ENCODE results near the gene FHOD3.

FHOD3 gene

DNA sequence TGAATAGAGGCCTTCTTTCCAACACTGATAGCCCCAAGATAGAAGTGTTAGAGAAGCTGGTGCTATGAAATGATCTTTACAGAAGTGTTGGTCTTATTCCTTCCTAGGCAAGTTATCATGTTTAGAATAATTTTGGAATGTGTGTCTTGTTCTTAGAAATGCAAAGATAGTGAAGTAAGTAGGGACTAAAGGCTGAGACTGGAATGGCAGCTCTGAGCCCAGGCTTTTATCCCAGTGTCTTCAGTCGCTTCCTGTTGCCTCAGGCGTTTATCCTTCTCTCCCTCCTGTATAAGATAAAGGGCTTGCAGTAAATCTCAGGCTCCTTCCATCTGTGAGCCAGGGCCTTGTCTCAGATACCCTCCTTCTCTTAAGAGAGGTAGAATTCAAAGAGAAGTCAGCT lies 313.1 kb downstream of the FHOD3 start:
- no peak for DNase-seq (ENCODE audit: extremely low read depth, low read depth)
- TF ChIP-seq, protein P1, sequence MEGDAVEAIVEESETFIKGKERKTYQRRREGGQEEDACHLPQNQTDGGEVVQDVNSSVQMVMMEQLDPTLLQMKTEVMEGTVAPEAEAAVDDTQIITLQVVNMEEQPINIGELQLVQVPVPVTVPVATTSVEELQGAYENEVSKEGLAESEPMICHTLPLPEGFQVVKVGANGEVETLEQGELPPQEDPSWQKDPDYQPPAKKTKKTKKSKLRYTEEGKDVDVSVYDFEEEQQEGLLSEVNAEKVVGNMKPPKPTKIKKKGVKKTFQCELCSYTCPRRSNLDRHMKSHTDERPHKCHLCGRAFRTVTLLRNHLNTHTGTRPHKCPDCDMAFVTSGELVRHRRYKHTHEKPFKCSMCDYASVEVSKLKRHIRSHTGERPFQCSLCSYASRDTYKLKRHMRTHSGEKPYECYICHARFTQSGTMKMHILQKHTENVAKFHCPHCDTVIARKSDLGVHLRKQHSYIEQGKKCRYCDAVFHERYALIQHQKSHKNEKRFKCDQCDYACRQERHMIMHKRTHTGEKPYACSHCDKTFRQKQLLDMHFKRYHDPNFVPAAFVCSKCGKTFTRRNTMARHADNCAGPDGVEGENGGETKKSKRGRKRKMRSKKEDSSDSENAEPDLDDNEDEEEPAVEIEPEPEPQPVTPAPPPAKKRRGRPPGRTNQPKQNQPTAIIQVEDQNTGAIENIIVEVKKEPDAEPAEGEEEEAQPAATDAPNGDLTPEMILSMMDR (IDR thresholded peaks at IDR 0.05; ENCODE audit: low read depth, low read length): no peak

DNA sequence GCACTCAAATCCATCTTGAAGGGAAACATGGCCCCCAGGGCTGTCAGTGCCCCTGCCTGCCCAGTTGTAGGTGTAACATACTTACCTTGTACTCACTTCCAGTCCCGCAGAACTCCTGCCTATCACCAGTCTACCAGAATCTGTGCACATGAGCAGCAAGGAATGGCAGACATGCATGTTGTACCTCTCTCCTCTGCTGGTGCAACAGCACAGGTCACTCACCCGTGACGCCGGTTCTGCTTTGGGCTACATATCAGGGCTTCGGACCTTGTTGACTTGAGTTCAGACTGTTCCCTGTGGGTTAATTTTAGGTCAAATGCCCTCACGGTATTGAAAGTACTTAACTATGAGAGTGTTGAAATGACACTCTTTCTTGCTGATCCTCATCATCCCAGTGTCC lies 315.6 kb downstream of the FHOD3 start:
- TF ChIP-seq, protein P1 (IDR thresholded peaks at IDR 0.05; ENCODE audit: low read depth, low read length): no peak
- no peak for DNase-seq (ENCODE audit: extremely low read depth, low read depth)

DNA sequence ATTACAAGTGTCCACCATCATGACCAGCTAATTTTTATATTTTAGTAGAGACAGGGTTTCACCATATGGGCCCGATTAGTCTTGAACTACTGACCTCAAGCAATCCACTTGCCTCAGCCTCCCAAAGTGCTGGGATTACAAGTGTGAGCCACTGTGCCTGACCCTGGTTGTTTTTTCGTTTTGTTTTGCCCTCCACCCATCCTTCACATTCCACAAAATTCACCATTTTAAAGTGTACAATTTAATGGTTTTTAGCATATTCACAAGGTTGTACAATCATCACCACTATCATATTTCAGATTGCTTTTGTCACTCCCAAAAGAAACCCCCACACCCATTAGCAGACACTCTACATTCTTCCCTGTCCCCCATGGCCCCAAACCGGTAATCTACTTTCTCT lies 316.3 kb downstream of the FHOD3 start:
- no peak for DNase-seq (ENCODE audit: extremely low read depth, low read depth)
- TF ChIP-seq, protein P1 (IDR thresholded peaks at IDR 0.05; ENCODE audit: low read depth, low read length): no peak

DNA sequence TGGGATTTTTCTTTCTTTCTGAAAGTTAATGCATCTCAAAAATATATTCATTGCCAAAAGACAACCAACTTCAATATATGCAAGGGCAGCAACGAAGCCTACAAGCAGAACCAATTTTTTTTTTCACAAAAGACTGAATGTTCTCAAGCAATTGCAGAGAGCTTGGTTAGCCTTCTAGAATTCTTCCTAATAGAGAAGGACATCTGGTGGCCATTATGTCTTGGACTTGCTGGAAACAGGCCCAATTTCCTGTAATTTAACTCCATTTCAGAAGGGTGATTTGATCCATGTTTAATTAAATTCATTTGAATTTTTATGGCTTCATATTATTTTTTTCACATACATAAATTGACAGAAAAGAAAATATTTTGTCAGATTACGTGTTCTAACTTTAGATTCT lies 323.3 kb downstream of the FHOD3 start:
- DNase-seq (ENCODE audit: extremely low read depth, low read depth): peak; percentile 24
- TF ChIP-seq, protein P1 (IDR thresholded peaks at IDR 0.05; ENCODE audit: low read depth, low read length): no peak; the same call in none of the 2 replicates

DNA sequence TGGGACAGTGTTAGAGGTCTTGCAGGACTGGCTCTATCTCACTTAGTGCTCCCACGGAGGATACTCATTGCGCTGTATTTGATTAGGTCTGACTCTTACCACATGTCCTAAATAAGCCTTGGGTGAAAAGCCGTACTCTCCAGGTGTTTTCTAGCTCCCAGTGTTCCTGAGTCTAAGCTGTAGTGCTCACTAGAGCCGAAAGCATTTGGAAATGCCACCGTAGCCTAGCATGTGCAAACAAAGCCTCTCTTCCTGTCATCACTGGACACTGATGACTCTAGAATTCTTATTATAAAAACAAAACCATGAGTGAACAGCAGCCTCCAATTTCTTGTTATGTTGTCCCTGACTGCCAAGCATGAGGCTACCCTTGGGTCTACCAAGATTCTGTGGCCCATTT lies 325.1 kb downstream of the FHOD3 start:
- DNase-seq (ENCODE audit: extremely low read depth, low read depth): no peak
- TF ChIP-seq, protein P1 (IDR thresholded peaks at IDR 0.05; ENCODE audit: low read depth, low read length): no peak

DNA sequence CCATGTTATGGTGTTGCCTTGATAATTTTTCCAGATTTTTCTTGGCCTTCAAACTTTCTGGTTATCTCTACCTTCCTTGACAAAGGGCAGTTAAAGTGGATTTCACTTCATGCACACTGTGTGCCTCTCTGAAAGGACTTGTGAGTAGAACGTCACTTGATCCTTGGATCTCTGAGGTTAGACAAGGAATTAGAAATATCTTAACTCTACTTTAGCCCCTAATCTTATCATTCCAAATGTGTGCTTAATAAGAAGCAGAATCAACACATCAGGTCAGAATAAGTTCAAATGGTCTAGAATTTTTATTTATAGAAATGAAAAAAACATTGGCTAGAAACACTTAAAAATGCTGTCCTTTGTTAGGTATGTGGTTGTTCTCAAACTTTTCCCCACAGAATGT lies 325.6 kb downstream of the FHOD3 start:
- TF ChIP-seq, protein P1 (IDR thresholded peaks at IDR 0.05; ENCODE audit: low read depth, low read length): no peak
- DNase-seq (ENCODE audit: extremely low read depth, low read depth): no peak

DNA sequence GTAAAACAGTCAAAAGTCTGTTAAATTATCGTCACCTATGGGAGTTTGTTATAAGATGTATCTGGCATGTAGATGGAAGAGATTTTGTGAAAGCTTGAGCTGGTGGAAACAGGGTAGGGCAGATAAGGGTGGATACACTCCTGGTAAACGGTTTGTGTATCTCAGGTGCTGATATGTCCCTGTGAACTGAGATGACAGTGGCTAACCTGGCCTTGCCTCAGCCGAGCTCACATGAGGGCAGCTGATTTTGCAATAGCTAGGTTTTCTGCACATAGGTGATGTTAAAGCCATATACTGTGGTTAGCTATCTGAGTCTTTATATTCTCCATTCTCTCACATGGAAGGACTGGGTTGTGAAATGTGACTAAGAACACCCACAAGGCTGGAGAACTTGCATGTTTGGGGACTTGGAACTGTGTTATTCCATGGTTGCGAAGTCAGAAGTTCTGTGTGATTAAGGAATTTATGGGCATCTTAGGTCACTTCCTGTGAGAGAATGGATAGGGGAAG lies 326.2 kb downstream of the FHOD3 start:
- TF ChIP-seq, protein P1 (IDR thresholded peaks at IDR 0.05; ENCODE audit: low read depth, low read length): no peak
- DNase-seq (ENCODE audit: extremely low read depth, low read depth): no peak

Data from AG09319 (cell line).